NCI-H774 (cell line): ENCODE data around the gene MYO15A.
"Not testable (repeated sequence)": the region's sequence is repeated elsewhere in the genome, so short reads cannot be mapped to it uniquely, and the experiment has no call there.

Source experiments
- DNase-seq: peaks from one replicate; lab custom pipeline; 2025; lab: John Stamatoyannopoulos, UW

MYO15A gene

DNA sequence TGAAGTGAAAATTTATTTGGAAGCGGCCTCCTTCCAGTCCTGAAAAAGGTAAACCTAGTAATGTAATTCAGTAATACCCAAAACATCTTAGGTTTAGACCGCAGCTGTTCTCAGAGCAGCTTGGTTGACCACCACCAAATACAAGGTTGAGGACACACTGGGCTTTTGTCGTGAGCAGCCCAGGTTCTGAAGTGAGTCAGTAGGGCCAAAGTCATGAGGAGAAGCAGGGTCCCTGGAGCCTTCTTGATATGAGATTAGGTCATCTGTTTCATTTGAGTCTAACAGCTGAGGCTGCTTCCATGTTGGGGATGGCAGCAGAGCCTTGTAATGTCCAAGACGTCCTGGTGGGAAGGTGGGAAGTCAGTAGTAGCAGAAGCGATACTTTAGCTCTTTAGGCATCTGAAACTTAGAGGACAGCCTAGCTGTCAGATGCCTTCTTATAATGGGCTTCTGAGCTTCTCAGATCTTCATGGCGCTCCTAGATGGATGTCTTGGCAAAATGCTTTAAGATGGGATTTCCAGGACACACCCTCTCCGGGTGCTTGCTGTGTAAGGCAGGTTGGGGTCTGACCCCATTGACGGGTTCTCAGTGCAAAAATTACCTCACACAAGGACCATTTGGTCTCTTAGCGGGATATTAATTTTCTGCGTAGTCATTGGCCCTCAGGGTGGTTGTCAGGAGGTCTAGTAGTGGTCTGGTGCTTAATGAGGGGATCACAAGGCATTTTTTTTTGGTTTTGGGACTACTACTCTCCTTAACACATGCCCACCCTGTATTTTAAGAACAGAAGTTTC, 77.5 kb downstream of the MYO15A start:
- no peak for DNase-seq

DNA sequence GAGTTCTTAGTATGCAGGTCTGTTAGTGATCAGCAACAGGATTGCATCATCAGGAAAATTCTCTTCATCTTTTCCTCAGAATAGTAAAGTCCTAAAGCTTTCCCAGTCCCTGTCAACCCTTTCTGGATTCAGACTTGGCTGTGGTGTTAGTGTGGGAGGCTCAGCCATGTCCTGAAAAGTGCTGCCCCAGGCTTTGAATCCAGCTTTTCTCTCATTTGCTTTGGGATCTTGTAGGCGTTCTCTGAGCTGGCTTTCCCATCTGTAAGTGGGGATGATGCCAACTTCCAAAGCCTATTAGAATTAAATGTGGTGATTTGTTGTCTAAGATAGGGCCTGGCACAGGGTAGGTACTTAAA, 78.0 kb downstream of the MYO15A start:
- DNase-seq = no peak

DNA sequence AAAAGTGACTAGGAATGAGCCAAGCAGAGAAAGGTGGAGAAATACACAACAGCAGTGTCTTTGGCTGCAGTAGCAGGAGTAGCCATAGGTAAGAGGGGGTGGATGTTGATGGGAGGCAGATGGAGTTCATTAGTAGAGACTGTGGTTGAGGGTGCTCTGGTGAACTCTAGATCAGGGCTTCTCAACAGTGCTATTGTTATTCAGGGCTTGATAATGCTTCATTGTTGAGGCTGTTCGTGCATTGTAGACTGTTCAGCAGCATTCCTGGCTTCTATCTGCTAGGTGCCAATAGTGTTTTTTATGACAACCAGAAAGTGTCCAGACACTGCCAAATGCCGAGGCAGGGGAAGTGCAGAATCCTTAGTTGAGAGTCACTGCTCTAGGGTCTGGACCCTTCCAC, 78.7 kb downstream of the MYO15A start:
- DNase-seq = no peak

DNA sequence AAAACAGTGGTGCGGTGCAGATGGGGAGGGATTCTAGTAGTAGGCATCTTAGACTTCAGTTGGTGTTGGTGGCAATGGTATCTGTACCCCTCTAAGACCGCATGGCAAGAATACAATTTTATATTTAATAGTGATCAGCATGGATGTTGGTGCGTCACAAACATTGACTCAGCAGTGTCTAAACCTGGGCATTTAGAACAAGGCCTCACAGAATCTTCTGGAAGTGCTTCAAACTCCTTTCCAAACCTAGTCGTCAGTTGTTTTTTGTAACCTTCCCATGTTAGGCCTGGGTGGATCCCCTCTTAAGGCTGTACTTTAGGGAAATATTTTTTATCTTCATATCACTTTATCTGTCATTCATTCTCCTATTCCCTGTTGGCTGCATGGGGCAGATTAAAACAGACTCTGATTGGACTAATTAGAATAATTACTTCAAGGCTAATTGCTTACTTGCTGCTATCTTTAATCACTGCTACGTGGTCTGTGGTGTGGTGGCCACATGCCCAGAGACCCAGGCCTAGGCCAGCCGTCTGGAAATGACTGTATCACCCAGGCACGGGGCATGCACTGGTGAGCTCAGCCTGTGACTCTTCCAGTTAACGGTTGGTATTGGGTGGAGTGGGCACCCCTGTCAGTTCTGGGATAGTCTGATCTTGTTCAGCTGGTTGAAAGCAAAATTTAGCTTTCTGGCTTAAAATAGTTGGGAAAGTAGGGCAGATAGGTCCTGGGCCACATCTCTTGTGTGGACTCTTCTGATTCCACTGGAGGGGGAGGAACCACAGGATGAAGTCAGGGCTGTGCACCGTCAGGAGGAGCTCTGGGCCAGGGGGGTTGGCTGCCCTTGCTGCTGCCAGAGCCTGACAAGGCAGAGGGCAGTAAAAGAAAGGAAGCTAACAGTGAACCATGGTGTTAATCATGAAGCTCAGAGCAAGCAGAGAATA, 79.5 kb downstream of the MYO15A start:
- no peak for DNase-seq

DNA sequence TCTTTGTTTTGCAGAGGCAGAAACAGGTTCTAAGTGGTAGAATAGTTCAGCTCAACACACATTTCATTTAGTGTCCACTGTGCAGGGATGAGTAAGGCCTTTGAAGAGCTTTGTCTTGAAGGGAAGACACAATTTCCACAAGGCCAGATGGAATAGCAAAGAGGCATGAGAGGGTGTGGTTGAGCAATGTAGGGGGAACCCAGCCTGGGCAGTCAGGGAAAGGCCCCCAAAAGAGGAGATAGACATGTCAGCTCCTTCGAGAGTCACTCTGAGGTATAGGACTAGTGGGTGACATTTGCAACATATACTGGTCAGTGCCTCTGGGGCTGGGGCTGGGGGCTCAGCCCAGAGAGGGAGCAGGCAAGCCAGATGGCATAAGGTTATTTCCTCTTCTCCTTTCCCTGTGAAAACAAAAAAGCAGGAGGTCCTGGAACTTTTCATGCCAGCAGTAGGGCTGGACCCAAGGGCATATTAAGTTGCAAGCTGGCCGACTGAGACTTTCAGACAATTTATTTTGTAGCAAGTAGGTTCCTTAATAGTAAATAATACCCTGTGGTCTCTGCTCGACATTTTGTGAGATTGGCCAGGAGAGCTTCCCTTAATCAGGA, 82.2 kb downstream of the MYO15A start:
- DNase-seq = no peak

DNA sequence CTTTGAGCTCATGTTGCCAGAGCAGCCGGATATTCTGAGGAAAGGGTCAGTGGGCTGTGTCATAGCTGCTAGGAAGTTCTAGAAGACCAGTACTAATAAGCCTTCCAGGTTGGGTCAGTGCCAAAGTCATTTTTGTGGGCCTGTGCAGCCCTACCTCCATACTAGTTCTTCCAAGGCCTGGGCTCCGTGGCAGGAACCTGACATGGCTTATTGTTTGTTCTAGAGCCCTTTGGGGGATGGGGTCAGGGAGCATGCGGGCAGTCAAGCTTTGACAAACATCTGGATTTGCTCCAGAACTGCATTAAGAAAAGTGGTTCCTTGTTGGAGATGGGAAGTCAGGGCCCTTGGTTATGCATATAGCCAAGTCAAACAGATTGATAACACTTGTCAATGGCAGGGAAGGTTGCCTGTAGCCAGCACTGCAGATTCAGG, 82.7 kb downstream of the MYO15A start:
- DNase-seq = no peak

DNA sequence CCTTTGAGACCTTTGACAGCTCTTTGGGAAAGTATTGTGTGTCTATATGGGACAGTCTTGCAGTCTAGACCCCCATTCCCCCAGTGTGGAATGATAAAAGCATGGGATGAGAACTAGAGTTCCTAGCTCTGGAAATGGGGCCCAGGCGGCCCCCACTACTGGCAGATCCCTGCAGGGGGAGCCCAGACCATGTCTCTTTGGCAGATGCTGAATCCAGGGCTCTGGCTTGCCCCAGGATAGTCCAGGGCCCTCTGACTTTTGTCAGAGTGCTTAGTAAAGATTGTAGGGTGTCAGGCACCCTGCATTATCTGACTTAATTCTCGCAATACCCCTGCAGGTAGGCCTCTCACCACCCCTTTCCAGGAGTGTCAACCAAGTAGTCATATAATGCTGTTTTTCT, 83.4 kb downstream of the MYO15A start:
- no peak for DNase-seq

DNA sequence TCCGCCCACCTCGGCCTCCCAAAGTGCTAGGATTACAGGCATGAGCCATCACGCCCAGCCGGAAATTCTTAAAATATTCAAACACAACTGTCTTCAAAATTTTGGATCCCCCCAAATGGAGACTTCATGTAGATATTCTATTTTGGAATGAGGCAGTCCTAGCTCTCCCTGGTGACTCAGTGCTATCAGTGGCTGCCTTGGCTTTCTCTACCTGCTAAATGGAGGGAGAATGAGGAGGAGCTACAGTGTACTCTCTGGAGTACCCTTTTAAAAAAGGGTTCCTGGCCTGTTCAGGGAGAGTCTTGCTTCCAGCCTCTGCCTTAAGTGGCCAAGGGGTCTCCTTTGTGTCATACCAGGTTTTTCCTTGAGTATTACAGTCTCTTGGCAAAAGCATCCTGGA, 85.8 kb downstream of the MYO15A start:
- no peak for DNase-seq

DNA sequence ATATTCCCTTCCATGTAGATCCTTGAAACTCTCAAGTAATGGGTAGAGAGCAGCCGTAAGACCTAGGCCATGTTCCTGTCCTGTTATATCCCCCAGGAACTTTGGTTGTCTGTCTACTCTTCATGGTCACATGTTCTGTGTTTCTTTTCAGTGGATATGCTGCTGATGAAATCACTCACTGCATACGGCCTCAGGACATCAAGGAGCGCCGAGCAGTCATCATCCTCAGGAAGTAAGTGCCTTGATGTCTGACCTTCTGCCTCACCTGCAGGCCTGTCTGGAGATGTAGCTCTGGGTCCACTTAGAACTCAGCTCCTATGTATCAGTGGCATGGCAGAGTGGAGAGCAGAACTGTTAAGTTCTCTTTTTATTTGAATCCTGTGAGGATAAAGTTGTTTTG, 86.2 kb downstream of the MYO15A start:
- DNase-seq = no peak

DNA sequence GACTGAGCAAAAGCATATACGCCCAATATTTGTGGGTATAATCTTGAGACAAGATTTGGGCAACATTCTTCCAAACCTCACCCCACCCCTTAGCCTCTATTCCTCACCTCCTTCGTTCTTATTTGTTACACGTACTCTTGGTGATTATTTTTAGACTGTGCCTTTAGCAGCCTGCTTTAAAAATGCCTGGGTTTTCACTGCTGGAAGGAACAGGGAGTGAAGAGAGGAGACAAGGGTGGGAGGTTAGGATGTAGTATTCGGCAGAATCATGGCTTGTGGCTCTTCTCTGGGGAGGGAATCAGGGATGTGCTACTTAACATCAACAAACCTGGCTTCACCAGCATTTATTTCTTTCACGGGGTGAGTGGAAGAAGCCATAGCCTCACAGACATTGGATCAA, 86.7 kb downstream of the MYO15A start:
- DNase-seq = no peak

DNA sequence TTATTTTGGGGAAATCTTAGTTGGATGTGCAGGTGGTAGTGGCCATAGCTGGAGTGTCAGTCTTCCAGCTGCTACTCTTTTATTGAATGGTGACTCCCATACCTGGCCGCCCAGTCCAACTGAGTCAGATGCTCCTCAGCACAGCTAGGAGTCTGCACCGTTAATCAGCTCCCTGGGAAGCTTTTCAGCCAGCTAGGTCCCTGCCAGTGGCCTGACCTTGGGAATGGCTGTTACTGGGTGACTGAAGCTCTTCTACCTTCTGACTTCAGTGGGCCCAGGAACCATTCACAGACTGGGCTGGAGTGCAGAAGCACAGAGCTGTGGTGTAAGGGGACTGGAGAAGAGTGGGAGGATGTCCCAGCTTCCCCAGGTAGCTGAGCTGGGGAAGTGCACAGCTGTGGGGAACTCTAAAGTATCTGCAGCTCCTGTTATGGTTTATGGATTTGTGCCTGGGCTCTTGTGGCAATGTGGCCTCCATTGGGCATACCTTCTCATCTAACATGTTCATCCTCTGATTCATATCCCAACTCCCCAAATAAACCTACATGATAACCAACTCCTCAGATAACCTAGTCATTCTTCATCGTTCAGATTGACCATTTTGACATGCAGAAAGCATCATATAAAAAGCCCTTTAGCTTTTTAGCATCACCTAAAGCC, 89.1 kb downstream of the MYO15A start:
- no peak for DNase-seq

DNA sequence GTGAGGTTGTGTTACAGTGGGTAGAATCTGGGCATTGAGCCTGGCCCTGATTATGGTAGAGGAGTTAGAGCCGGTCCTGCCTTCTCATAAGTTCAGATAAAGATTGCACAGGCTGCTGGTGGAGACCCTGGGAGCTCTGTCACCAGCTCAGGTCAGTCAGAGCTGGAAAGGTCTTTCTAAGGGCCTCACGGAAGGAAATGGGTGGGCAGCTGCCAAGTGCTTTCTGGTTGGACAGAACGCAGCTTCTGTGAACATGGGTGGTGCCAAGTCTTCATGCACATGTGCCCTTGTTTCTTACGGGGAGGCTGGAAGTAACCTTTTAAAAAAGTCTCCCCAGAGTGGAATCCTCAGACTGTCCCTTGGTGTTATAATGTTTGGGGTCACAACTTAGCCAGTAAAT, 90.0 kb downstream of the MYO15A start:
- no peak for DNase-seq

DNA sequence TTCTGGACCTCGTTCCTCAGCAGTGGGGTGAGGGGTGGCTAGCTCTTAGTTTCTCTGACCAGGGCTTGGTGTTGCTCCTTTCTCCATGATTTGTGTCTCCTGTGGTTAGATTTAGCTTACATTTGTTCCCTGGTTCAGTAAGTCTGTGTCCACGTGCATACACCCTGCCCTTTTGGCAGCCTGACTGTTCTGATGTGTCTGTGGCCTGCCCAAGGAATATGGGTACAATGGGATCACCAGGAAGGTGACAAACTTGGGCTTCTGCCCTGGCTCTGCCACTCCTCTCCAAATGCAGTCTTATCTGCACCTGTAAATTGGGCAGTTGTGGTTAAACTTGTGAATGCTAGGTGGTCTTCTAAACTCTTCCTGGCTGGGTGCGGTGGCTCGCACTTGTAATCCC, 92.6 kb downstream of the MYO15A start:
- DNase-seq = no peak

DNA sequence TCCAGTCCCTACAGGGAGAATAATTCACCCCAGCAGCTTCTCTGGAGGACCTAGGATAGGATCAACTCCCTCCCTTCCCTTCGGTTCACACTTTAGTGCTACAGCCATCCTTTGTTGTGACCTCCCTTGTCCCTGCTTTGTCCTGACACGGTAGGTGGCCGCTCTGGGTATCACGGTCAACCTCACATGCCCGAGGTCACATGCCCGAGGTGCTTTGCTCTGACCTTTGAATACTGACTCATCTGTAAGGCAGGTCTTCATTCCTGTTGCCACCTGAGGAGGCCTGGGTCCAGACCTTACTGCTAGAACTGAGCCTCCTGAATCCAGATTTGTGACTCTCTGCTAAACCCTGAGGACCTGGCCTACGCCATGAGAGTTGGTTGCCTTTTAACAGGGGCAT, 94.8 kb downstream of the MYO15A start:
- no peak for DNase-seq

DNA sequence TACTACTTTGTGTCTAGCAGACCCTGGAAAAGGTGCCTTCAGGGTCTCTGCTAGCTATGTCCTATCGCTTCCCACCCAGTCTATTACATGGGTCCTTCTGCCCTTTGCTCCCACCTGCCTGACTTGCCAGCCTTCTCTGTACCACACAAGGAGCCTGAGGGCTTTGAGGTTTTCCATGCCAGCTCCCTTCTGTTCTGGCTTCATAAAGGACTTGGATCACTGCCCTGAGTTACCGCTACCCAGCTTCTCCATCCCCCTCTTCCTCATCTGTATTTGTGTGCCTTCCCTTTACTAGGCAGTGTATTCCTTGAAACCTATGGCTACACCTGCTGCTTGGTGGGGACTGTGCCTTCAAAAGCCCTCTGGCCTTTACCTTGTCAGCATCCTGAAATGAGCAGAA, 97.3 kb downstream of the MYO15A start:
- DNase-seq = no peak

DNA sequence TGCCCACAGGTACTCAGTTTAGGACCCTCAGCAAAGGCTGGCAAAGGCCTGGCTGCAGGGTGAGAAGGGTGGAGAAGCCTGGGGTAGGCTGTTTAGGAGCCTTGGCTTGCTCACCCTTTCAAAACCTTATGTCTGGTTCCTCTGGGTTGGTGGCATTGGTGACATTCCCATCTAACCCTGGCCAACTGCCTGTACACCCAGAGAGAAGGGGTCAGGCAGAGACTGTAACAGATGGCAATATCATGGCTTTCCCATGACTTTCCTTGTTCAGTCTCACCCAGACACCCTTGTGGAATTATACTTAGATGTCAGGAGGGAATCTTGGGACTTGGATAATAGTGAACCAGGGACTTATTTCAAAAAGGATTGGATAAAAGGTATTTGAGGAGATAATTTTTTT, 98.4 kb downstream of the MYO15A start:
- no peak for DNase-seq

DNA sequence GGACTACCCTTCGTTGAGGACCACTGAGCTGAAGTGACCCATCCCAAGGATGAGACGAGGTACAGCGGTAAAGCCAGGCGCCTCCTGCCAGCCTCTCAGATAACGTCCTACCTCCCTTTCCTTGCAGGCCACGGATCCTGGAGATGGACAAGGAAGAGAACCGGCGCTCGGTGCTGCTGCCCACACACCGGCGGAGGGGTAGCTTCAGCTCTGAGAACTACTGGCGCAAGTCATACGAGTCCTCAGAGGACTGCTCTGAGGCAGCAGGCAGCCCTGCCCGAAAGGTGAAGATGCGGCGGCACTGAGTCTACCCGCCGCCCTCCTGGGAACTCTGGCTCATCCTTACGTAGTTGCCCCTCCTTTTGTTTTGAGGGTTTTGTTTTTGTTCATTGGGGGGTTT, 99.5 kb downstream of the MYO15A start:
- no peak for DNase-seq

DNA sequence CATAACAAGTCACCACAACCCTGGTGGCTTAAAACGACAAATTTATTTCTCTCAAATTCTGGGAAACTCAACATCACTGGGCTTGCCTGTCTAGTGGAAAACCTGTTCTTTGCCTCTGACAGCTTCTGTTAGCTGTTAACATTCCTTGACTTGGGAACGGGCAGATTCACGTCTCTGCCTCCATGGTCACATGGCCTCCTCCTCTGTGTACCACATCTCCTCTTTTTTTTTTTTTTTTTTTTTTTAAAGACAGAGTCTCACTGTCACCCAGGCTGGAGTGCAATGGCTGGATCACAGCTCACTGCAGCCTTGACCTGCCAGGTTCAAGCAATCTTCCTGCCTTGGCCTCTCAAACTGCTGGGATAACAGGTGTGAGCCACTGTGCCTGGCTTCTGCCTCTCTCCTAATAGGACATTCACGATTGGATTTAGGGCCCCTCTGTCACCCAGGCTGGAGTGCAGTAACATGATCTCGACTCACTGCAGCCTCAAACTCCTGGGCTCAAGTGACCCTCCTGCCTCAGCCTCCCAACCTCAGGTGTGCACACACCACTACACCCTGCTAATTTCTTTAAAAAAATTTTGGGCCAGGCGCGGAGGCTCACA, 105.2 kb downstream of the MYO15A start:
- no peak for DNase-seq

DNA sequence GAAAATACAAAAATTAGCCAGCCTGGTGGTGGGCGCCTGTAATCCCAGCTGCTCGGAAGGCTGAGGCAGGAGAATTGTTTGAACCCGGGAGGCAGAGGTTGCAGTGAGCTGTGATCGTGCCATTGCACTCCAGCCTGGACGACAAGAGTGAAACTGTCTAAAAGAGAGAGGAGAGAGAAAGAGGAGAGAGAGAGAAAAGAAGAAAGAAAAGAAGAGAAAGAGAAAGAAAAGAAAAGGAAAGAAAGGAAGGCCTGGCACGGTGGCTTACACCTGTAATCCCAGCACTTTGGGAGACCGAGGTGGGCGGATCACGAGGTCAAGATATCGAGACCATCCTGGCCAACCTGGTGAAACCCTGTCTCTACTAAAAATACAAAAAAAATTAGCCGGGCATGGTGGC, 108.3 kb downstream of the MYO15A start:
- DNase-seq = not testable (repeated sequence)

DNA sequence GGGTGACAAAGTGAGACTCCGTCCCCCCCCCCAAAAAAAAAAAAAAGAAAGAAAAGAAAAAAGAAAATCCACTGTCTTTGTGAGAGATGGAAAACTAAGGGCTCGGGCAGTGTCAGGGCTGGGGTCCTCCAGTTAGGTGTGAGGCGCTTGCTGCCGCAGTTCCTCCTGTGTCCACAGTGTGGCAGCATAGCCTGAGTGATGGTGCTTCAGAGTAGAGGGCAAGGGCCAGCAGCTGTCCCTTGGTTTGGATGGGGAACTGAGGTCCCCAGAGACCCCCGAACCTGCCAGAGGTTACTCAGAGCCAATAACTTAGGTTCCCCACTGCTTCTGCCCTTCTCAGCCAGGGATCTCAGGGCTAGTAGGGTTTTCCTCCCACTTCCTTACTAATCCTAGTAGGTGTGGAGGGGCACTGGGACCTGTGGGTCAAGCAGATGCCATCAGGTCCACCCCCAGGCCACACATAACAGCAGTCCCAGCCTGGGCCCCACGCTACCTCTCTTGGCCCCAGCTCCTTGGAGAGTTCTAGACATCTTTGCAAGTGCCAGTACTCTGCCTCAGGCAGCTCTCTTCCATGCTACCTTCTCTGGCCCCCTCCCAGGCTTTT, 109.0 kb downstream of the MYO15A start:
- DNase-seq = peak; percentile 6

DNA sequence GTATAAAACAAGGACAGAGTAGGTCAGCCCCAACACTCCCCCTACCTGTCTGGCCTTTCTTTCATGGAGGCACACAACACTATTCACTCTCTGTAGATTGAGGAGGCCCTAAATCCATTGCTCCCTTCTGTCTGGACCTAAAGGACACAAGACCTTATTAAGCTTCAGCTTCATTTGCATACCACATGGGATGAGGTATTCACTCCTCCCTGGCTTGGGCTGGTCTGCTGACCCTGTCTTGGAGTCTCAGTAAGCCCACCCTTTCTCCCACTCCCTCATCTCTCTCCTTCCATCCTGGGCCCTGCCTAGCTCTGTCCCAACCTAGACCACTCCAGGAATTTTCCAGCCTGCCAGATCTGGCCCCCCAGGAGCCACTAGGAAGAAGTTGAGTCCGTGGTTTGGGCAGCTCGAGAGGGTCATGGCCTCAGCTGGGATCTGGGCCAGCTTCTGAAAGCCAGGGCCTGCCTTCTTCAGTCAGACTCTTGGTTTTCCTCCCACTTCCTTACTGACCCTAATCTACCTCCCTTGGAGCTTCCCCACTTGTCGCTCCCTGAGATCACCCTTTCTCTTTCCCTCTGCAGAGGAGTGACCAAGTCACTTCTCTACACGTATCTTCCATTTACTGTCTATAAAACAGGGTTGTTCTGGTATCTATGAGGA, 110.3 kb downstream of the MYO15A start:
- no peak for DNase-seq
